Glutamatergic neuron (in vitro differentiated cells): ENCODE measurements around the gene OPTC. TPM values are rescaled to one million over a fixed set of nuclear protein-coding genes. Genes with fewer than 3 reads are reported as not detected.
"Not testable (repeated sequence)": the region's sequence is repeated elsewhere in the genome, so short reads cannot be mapped to it uniquely, and the experiment has no call there.

Source experiments
- DNase-seq: peaks from one replicate; pipeline ENCODE4 v3.0.0; 2022
- H3K27ac Mint-ChIP-seq: one replicate; pipeline ENCODE4 v1.8.0; 2020; ENCODE audit warnings: mild to moderate bottlenecking, mixed read lengths, inconsistent platforms; ENCODE audit not compliant: unreplicated experiment
- H3K27me3 Mint-ChIP-seq: one replicate; pipeline ENCODE4 v1.8.0; 2020; ENCODE audit warnings: mild to moderate bottlenecking, moderate library complexity, mixed read lengths, inconsistent platforms; ENCODE audit not compliant: unreplicated experiment
- H3K36me3 Mint-ChIP-seq: one replicate; pipeline ENCODE4 v1.8.0; 2020; ENCODE audit warnings: mild to moderate bottlenecking, mixed read lengths, inconsistent platforms; ENCODE audit not compliant: unreplicated experiment
- H3K4me1 Mint-ChIP-seq: one replicate; pipeline ENCODE4 v1.8.0; 2020; ENCODE audit warnings: mild to moderate bottlenecking, low read depth, mixed read lengths, inconsistent platforms; ENCODE audit not compliant: unreplicated experiment
- H3K4me3 Mint-ChIP-seq: one replicate; pipeline ENCODE4 v1.8.0; 2020; ENCODE audit warnings: mild to moderate bottlenecking, mixed read lengths, inconsistent platforms; ENCODE audit not compliant: unreplicated experiment
- H3K9me3 Mint-ChIP-seq: one replicate; pipeline ENCODE4 v1.8.0; 2020; ENCODE audit warnings: mild to moderate bottlenecking, moderate library complexity, mixed read lengths, inconsistent platforms; ENCODE audit not compliant: unreplicated experiment
- CTCF ChIP-seq: fragments of 200-600 bp; sonication (generic); IDR thresholded peaks from one replicate; pipeline ENCODE4 v1.5.0; 2021; ENCODE audit not compliant: partially characterized antibody, unreplicated experiment
- total RNA-seq: library from RNA; stranded (reverse); fragmentation: NEBNext Ultra II Directional; extraction: Animal tissue kit (Norgen Biotek cat#: 25700); gene quantifications from one replicate; pipeline ENCODE4 v1.2.1, GENCODE V29; 2021; ENCODE audit not compliant: unreplicated experiment

The OPTC gene
- total RNA-seq, 1 donor from 2014 or later = not detected

DNA sequence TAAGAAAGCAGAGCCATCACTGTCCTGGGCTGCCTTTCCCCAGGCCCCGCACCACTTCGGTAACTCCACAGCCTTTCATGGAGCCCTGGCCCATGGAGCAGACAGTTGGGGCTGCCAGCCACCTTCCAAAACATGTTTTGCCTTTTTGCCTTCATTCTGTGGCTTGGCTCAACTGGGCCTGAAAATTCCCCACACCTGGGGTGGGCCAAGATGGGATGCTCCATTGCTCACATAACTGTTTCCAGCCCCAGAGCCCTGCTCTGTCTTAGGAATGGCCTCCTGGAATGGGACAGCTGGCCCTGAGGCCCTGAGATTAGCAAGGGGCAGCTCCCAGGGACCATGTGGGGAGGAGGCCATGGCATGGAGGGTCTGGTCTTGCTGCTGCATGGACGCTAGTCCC lies 29.2 kb upstream of the OPTC start:
- Mint-ChIP-seq H3K9me3 (peaks cover 2% of the 10 kb centered on the region), H3K36me3 (no peaks in the 10 kb centered on the region), H3K27ac (no peak overlapping the region), H3K4me3 (no peak overlapping the region), H3K4me1 (peaks cover 7% of the 10 kb centered on the region), H3K27me3 (peaks cover 8% of the 10 kb centered on the region)
- DNase-seq = no peak
- TF ChIP-seq CTCF = no peak

GRCh38 chr1:203465146-203465798 lies 28.7 kb upstream of the OPTC start:
- H3K36me3 Mint-ChIP-seq = no peaks in the 10 kb centered on the region
- TF ChIP-seq CTCF = no peak

GRCh38 chr1:203465948-203466347 lies 28.0 kb upstream of the OPTC start:
- no peak overlapping the region for H3K4me3 Mint-ChIP-seq
- peaks cover 5% of the 10 kb centered on the region for H3K9me3 Mint-ChIP-seq
- peaks cover 8% of the 10 kb centered on the region for H3K27me3 Mint-ChIP-seq
- H3K4me1 Mint-ChIP-seq = peaks cover 7% of the 10 kb centered on the region
- no peak for DNase-seq
- no peak for TF ChIP-seq CTCF
- H3K36me3 Mint-ChIP-seq = no peaks in the 10 kb centered on the region
- no peak overlapping the region for H3K27ac Mint-ChIP-seq

More at GRCh38 chr1:203465146-203465798, 28.7 kb upstream of the OPTC start:
- Mint-ChIP-seq H3K27me3 (peaks cover 8% of the 10 kb centered on the region), H3K27ac (no peak overlapping the region), H3K4me3 (no peak overlapping the region), H3K4me1 (peaks cover 7% of the 10 kb centered on the region), H3K9me3 (peaks cover 2% of the 10 kb centered on the region)
- no peak for DNase-seq

DNA sequence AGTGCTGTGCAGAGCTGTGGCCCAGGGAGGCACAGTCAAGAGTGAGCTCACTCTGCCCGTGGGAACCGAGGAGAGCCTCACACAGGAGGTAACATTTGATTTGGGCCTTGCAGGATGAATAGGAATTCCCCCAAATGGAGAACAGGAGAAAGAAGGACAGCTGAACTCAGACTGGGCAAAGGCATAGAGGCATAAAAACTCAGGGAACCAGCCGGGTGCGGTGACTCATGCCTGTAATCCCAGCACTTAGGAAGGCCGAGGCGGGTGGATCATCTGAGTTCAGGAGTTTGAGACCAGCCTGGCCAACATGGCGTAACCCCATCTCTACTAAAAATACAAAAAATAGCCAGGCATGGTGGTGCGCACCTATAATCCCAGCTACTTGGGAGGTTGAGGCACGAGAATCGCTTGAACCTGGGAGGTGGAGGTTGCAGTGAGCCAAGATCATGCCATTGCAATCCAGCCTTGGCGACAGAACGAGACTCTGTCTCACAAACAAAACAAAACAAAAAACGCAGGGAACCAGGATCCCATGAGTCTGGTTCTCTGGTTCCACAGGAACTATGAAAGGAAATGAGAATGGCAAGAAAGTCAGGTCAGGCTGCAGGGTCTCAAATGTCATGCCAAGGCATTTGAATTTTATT lies 26.9 kb upstream of the OPTC start:
- not testable (repeated sequence) for H3K4me1 Mint-ChIP-seq, H3K36me3 Mint-ChIP-seq, H3K9me3 Mint-ChIP-seq, H3K4me3 Mint-ChIP-seq, DNase-seq, H3K27me3 Mint-ChIP-seq, H3K27ac Mint-ChIP-seq

DNA sequence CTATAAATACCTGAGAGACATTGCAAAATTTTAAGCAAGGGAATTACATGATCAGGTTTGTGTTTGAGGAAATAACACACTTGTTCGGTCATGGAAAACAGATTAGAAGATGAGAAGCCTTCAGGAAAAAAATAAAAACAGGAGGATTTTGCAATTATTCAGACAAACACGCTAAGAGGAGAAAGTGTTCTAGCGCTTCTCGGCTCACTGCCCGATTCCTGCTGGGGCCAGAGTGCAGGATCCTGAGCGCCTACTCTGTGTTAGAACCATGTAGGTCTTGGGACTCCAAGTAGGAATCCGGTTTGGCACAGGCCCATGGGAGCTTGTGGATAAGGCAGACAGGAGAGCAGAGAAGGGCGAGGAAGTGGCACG lies 26.4 kb upstream of the OPTC start:
- Mint-ChIP-seq H3K27ac (no peak overlapping the region), H3K4me3 (no peak overlapping the region)

More for the DNA sequence above, 26.4 kb upstream of the OPTC start:
- H3K27me3 Mint-ChIP-seq = peaks cover 7% of the 10 kb centered on the region
- TF ChIP-seq CTCF = no peak
- peaks cover 6% of the 10 kb centered on the region for H3K9me3 Mint-ChIP-seq
- H3K4me1 Mint-ChIP-seq = peaks cover 7% of the 10 kb centered on the region
- DNase-seq = no peak
- no peaks in the 10 kb centered on the region for H3K36me3 Mint-ChIP-seq
